Left renal pelvis (tissue), 4 donors: ENCODE measurements around the gene PCDHA8. TPM values are rescaled to one million over a fixed set of nuclear protein-coding genes. Genes with fewer than 3 reads are reported as not detected.
"Not testable (repeated sequence)": the region's sequence is repeated elsewhere in the genome, so short reads cannot be mapped to it uniquely, and the experiment has no call there.

Experiments used
- DNase-seq, 4 donors: peaks; one replicate each; pipeline ENCODE4 v3.0.0-alpha.2; 2013; ENCODE audit warnings: low read depth in 4 of 4, low spot score in 3 of 4
- polyA plus RNA-seq, 4 donors: library from polyadenylated mRNA; unstranded; fragments of 120-200 nt; gene quantifications; one replicate each; pipeline ENCODE4 v1.2.1, GENCODE V29; 2013; ENCODE audit not compliant: insufficient read length in 4 of 4

Gene PCDHA8
- polyA plus RNA-seq, 4 donors = 0.08 to 0.22 (median 0.11) TPM; not detected in 1

DNA sequence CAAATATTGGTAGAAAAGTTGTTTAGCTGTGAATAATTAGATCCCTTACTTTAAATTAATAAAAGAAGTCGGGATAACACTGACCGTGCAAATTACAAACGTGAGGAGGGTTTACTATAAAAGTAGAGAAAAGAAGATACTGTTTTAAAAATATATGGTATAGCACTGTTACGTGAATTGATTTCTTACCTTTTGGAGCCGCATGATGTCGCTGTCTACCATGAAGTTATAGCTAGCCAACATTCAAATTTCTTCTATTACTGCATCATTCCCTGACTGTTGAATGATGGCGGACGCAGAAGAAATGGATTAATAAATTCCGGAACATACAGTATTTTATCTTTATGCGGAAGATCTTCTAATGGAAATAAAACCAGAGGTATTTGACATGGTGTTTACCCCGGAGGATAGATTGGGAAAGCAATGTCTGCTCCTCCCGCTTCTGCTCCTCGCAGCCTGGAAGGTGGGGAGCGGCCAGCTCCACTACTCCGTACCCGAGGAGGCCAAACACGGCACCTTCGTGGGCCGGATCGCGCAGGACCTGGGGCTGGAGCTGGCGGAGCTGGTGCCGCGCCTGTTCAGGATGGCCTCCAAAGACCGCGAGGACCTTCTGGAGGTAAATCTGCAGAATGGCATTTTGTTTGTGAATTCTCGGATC is 13.2 kb upstream of the PCDHA8 start, which contains the start of gene PCDHA6:
Gene PCDHA6 (plus strand): TSS at position 257 of the 658 bp plus-strand sequence. CDS start 132 bp downstream, at position 389.
- DNase-seq = no peak

- DNase-seq = no peak
Observed at GRCh38 chr5:140828362-140828737, 12.6 kb upstream of the PCDHA8 start.

GRCh38 chr5:140829511-140830501 is 11.2 kb upstream of the PCDHA8 start:
- DNase-seq = not testable (repeated sequence)

- no peak for DNase-seq
Observed at GRCh38 chr5:140833993-140834392, 7.0 kb upstream of the PCDHA8 start, which contains the start of gene PCDHA7. PCDHA7 (plus strand) TSS chr5:140834269; CDS start chr5:140834384, 115 bp downstream.

GRCh38 chr5:140834439-140835008 is 6.5 kb upstream of the PCDHA8 start:
- not testable (repeated sequence) for DNase-seq

GRCh38 chr5:140835622-140836510 is 5.1 kb upstream of the PCDHA8 start:
- DNase-seq = no peak

- no peak for DNase-seq
Observed at GRCh38 chr5:140842798-140843733, 2.1 kb downstream of the PCDHA8 start.

GRCh38 chr5:140848139-140849102 is 7.4 kb downstream of the PCDHA8 start, which contains the start of gene PCDHA9:
PCDHA9 (plus strand) TSS chr5:140848382; CDS start chr5:140848496, 114 bp downstream.
- DNase-seq = not testable (repeated sequence)

- not testable (repeated sequence) for DNase-seq
Observed at GRCh38 chr5:140849831-140850634, 9.0 kb downstream of the PCDHA8 start.

DNA sequence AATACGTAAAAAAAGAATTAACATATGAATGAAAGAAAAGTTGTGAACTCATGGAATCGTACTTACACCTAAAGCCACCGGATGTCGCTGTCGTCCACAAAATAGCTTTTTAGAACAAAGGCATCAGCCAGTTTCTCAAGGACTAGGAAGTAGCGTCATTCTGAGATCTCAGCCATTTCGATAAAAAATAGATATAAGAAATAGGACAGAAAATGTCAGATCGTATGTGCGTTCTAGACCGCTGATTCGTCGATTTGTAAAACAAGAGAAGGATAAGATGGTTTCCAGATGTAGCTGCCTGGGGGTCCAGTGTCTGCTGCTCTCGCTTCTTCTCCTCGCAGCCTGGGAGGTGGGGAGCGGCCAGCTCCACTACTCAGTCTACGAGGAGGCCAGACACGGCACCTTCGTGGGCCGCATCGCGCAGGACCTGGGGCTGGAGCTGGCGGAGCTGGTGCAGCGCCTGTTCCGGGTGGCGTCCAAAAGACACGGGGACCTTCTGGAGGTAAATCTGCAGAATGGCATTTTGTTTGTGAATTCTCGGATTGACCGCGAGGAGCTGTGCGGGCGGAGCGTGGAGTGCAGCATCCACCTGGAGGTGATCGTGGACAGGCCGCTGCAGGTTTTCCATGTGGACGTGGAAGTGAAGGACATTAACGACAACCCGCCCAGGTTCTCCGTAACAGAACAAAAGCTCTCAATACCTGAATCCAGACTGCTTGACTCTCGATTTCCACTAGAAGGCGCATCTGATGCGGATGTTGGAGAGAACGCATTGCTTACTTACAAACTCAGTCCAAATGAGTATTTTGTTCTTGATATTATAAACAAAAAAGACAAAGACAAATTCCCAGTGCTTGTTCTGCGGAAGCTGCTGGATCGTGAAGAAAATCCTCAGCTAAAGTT is 15.0 kb downstream of the PCDHA8 start, which contains the start of gene PCDHA10:
Gene PCDHA10 (plus strand): TSS at position 126 of the 903 bp plus-strand sequence. CDS start 152 bp downstream, at position 278.
- DNase-seq = no peak

GRCh38 chr5:140857177-140857986 is 16.4 kb downstream of the PCDHA8 start:
- DNase-seq = no peak

- no peak for DNase-seq
Observed at GRCh38 chr5:140857987-140858240, 16.9 kb downstream of the PCDHA8 start.

GRCh38 chr5:140862441-140863295 is 21.7 kb downstream of the PCDHA8 start:
- DNase-seq = no peak
